GM19455 (cell line): ENCODE results near the gene EVI2B.
"Not testable (repeated sequence)": the region's sequence is repeated elsewhere in the genome, so short reads cannot be mapped to it uniquely, and the experiment has no call there.

ENCODE experiments used
- ATAC-seq: cut with Tn5 transposase; IDR thresholded peaks from one replicate; pipeline ENCODE4 v1.9.1; 2021; ENCODE audit not compliant: unreplicated experiment

The EVI2B gene

GRCh38 chr17:31311526-31311925, 2.3 kb downstream of the EVI2B start:
- no peak for ATAC-seq

GRCh38 chr17:31310886-31311285, 3.0 kb downstream of the EVI2B start:
- ATAC-seq: no peak

- no peak for ATAC-seq
These were observed 3.6 kb downstream of the EVI2B start for GRCh38 chr17:31310260-31310659.

- no peak for ATAC-seq
These were observed 4.3 kb downstream of the EVI2B start for GRCh38 chr17:31309556-31309955.

GRCh38 chr17:31308372-31309334, 5.2 kb downstream of the EVI2B start:
- ATAC-seq: no peak

- no peak for ATAC-seq
These were observed 6.2 kb downstream of the EVI2B start for GRCh38 chr17:31307640-31308039.

GRCh38 chr17:31299624-31300023, 14.2 kb downstream of the EVI2B start:
- no peak for ATAC-seq

- ATAC-seq: no peak
These were observed 16.8 kb downstream of the EVI2B start, which contains the start of gene OMG for GRCh38 chr17:31297090-31297489. Gene OMG (minus strand): TSS chr17:31297239. CDS start chr17:31296331, 908 bp downstream.

GRCh38 chr17:31296142-31296541, 17.7 kb downstream of the EVI2B start:
- no peak for ATAC-seq

GRCh38 chr17:31295489-31295871, 18.4 kb downstream of the EVI2B start:
- no peak for ATAC-seq

GRCh38 chr17:31294820-31295488, 18.9 kb downstream of the EVI2B start:
- ATAC-seq: no peak

- ATAC-seq: no peak
These were observed 19.6 kb downstream of the EVI2B start for GRCh38 chr17:31294231-31294630.

- ATAC-seq: no peak
These were observed 20.3 kb downstream of the EVI2B start for GRCh38 chr17:31293581-31293980.

- no peak for ATAC-seq
These were observed 22.0 kb downstream of the EVI2B start for GRCh38 chr17:31291820-31292219.

GRCh38 chr17:31289790-31290189, 24.1 kb downstream of the EVI2B start:
- ATAC-seq: no peak

- not testable (repeated sequence) for ATAC-seq
These were observed 25.9 kb downstream of the EVI2B start for GRCh38 chr17:31287932-31288331.

- no peak for ATAC-seq
These were observed 27.3 kb downstream of the EVI2B start for GRCh38 chr17:31286587-31286986.

GRCh38 chr17:31283841-31284240, 30.0 kb downstream of the EVI2B start:
- no peak for ATAC-seq

- ATAC-seq: no peak
These were observed 32.8 kb downstream of the EVI2B start for GRCh38 chr17:31281061-31281460.

- no peak for ATAC-seq
These were observed 34.5 kb downstream of the EVI2B start for GRCh38 chr17:31279401-31279800.

- no peak for ATAC-seq
These were observed 38.7 kb downstream of the EVI2B start for GRCh38 chr17:31275116-31275515.

GRCh38 chr17:31274252-31274651, 39.6 kb downstream of the EVI2B start:
- ATAC-seq: no peak
